Muscle layer of colon (tissue), 2 donors: Measurements from ENCODE around the gene SORCS1.

ENCODE experiments used
- H3K27ac ChIP-seq: one replicate; pipeline ENCODE4 v1.7.0; 2013; ENCODE audit warnings: low read depth, mild to moderate bottlenecking, low read length, moderate library complexity
- H3K27me3 ChIP-seq, 2 donors: one replicate each; pipeline ENCODE4 v1.7.0; 2013; ENCODE audit warnings: low read length in 2 of 2, mild to moderate bottlenecking in 2 of 2; ENCODE audit not compliant: insufficient read depth in 2 of 2, control insufficient read depth in 1 of 2
- H3K36me3 ChIP-seq: one replicate; pipeline ENCODE4 v1.7.0; 2013; ENCODE audit warnings: mild to moderate bottlenecking, low read length; ENCODE audit not compliant: insufficient read depth
- H3K4me1 ChIP-seq: one replicate; pipeline ENCODE4 v1.7.0; 2013; ENCODE audit warnings: mild to moderate bottlenecking, low read length; ENCODE audit not compliant: insufficient read depth
- H3K4me3 ChIP-seq, 2 donors: one replicate each; pipeline ENCODE4 v1.7.0; 2013; ENCODE audit warnings: low read length in 2 of 2, low read depth in 1 of 2, mild to moderate bottlenecking in 1 of 2, moderate library complexity in 1 of 2
- H3K9ac ChIP-seq: one replicate; pipeline ENCODE4 v1.7.0; 2013; ENCODE audit warnings: low read length
- H3K9me3 ChIP-seq: one replicate; pipeline ENCODE4 v1.7.0; 2013; ENCODE audit warnings: mild to moderate bottlenecking, low read length
- donor health status: abdominal sarcoma.
- donor health status: Adenocarcinoma of cecum.

Gene SORCS1

DNA sequence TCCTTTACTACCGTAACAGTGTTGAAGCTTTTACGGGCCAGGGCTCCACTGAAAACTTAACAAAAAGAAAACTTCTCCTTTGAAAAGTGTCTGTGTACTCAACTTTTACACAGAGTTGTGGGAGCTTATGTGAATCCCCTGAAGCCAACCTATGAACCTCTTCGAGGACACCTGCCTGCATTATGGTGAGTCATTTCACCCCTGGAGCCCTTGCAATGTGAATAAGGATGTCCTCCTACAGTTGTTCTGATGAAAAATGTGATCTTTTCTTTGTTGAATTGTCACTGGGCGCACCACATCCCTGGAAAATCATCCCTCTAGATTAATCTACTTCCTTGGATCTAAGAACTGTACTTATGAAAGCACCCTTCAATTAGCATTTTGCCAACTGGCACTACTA, 93.2 kb downstream of the SORCS1 start:
- Histone ChIP-seq H3K4me1 (peaks cover 10% of the 10 kb centered on the region), H3K4me3 (no peak overlapping the region), H3K27me3 (no peaks in the 10 kb centered on the region), H3K36me3 (no peaks in the 10 kb centered on the region), H3K27ac (no peak overlapping the region), H3K9me3 (no peaks in the 10 kb centered on the region), H3K9ac (no peak overlapping the region)

DNA sequence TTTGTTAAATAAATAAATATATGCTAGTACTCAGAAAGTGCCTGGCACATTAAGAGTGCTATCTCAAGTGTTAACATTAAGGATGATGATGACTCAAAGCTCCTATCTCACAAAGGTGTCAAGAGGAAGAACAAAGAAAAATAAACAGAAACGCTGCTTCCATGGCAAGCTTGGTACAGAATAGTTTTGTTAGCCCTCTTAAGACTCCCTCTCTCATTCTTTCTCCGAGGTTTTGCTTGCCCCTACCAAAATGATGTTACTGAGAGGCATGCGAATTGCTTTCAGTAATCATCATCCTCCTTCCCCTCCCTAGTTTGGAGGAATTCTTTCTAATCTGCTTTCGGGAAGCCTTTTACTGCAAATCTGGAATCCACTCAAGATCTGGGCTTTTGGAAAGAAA, 96.7 kb downstream of the SORCS1 start:
- H3K4me3 ChIP-seq = no peak overlapping the region
- H3K27ac ChIP-seq = no peak overlapping the region
- H3K4me1 ChIP-seq = peaks cover 10% of the 10 kb centered on the region
- no peak overlapping the region for H3K9ac ChIP-seq
- H3K36me3 ChIP-seq = no peaks in the 10 kb centered on the region
- no peaks in the 10 kb centered on the region for H3K9me3 ChIP-seq
- no peaks in the 10 kb centered on the region for H3K27me3 ChIP-seq

DNA sequence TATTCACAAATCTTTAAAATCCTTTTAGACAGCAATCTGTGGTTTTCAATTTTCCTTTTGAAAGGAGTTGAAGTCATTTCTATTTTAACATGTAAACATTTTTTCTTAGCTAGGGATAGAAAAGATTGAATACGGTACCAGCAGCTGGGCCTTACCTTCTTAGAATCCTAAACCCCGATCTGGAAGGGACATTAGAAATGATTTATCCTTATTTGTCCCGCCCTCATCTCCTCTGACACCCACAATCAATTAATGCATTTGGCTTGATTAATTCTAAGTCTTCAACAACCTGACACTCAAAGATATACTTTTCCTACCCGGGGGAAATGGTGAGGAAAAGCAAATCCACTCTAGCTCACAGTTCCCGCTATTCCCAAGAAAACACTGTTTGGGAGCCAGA, 100.4 kb downstream of the SORCS1 start:
- Histone ChIP-seq H3K4me3 (no peak overlapping the region), H3K9me3 (no peaks in the 10 kb centered on the region), H3K36me3 (no peaks in the 10 kb centered on the region), H3K27me3 (no peaks in the 10 kb centered on the region), H3K4me1 (peaks cover 6% of the 10 kb centered on the region), H3K27ac (no peak overlapping the region), H3K9ac (no peak overlapping the region)

DNA sequence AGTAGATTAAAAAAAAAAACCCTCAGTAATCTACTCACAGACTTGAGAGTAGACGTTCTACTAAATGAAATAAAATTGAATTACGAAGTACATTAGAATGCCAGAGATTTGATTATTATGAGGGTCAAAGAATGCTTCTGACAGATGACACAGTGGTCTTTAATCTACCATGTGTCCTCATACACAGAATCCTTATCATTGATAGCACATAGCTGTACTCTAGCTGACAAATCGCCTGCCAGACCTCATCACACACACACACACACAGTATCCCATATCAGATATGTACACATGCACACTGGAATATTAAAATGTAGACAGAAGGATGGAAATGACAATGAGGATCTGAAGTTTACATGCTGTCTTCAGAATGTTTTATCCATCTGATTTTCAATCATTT, 104.6 kb downstream of the SORCS1 start:
- H3K4me1 ChIP-seq = no peaks in the 10 kb centered on the region
- H3K9me3 ChIP-seq = no peaks in the 10 kb centered on the region
- no peak overlapping the region for H3K4me3 ChIP-seq
- no peak overlapping the region for H3K27ac ChIP-seq
- H3K9ac ChIP-seq = no peak overlapping the region
- no peaks in the 10 kb centered on the region for H3K27me3 ChIP-seq
- no peaks in the 10 kb centered on the region for H3K36me3 ChIP-seq

DNA sequence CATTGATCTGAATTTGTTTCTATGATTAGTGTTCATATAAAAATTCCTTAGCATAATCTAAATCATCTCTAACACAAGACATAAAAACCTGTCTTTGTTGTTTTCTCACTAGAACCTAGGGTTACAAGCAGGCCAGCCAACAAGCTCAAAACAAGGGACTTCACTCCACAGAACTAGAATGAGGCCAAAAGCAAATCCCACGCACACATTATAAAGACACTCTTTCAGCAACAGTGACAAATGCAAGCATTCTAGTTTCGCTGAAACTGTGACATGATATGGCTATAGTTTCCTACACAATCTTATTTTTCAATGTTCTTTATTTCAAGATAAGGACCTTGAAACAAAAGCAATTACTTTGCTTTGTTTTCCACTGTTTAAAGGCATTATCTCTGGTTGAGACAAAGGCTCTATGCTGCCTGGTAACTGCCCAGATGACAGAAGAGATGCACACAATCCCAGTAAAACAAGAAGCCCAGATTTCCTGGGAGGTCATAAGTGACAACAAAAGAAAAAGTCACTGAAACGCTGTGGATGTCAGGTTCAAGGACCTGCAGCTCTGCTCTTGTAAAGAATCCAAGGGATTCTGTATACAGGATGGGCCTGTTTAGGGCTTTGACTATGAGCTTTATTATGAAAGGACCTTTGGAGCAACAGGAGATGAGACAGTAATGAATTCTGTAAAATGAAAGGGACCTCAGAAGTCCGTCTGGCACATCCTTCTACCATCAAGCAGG, 105.3 kb downstream of the SORCS1 start:
- Histone ChIP-seq H3K9me3 (no peaks in the 10 kb centered on the region), H3K9ac (no peak overlapping the region), H3K27ac (no peak overlapping the region), H3K27me3 (no peaks in the 10 kb centered on the region), H3K4me1 (no peaks in the 10 kb centered on the region), H3K36me3 (no peaks in the 10 kb centered on the region), H3K4me3 (no peak overlapping the region)

DNA sequence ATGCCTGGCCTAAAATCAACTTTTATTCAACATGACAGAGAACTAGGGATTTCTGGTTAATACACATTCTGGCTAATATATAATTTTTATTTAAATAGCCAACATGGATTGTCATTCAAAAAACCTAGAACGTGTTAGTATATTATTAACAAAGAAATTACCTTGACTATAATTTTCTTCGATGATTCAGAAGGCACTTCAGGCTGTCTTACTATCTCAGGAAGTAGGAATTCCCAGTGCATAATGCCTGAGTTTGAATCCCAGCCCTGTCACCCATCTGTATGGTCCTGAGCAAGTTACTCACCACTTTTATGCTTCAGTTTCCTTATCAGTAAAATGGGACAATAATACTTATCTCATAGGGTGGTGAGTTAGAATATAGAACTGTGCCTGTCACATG, 106.2 kb downstream of the SORCS1 start:
- no peaks in the 10 kb centered on the region for H3K4me1 ChIP-seq
- no peaks in the 10 kb centered on the region for H3K36me3 ChIP-seq
- H3K4me3 ChIP-seq = no peak overlapping the region
- H3K9me3 ChIP-seq = no peaks in the 10 kb centered on the region
- no peak overlapping the region for H3K27ac ChIP-seq
- H3K9ac ChIP-seq = no peak overlapping the region
- H3K27me3 ChIP-seq = no peaks in the 10 kb centered on the region

DNA sequence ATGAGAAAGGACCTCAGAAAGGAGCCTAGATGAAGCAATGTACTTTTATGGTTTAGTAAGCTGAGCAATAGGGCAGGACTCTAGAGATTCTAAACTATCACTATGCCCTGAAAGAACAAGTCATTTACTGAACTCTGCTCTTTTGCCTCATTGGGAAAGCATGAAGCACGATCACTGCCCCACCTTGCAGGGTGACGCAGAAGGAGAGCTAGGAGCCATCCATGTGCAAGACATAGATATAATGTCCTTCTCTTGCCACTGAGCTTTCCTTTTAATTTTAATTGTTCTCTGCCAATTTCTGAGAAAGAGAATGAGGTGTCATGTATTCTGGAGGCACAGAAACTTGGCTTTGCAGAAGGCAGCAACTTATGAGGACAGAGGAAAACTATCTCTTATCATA, 108.3 kb downstream of the SORCS1 start:
- Histone ChIP-seq H3K9ac (no peak overlapping the region), H3K4me3 (no peak overlapping the region), H3K4me1 (peaks cover 6% of the 10 kb centered on the region), H3K27ac (no peak overlapping the region), H3K27me3 (no peaks in the 10 kb centered on the region), H3K9me3 (no peaks in the 10 kb centered on the region), H3K36me3 (no peaks in the 10 kb centered on the region)

DNA sequence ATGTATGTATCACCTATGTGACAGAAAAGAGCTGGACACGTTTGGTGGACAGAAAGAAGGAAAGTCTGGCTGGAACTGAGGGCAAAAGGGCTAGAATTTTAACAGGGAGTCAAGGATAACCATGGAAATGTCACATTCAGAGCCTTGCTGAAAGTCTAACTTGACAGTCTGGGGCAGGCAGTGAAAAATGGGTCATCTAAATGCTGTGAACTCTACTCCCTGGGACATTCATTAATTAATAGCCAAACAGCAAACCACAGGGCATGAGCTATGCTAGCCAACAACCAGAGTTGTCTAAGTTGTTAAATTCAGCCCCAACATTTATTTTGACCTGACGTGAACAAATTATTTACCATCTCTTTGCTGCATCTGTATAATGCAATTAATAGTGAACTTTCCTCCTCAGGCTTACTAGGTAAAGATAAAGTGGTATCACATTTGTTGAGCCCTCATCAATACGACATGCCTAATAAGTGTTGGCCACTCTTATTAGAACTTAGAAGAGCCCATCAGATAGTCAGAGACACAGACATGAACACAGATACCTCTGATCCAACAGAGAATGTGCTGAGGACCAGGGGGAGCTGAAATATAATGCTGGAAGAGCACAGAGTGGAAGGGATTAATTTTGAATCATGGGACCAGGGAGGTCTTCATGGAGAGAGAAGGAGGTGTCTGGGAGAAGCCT, 109.9 kb downstream of the SORCS1 start:
- Histone ChIP-seq H3K9ac (no peak overlapping the region), H3K27me3 (no peaks in the 10 kb centered on the region), H3K4me3 (no peak overlapping the region), H3K27ac (no peak overlapping the region), H3K4me1 (peaks cover 6% of the 10 kb centered on the region), H3K36me3 (no peaks in the 10 kb centered on the region), H3K9me3 (no peaks in the 10 kb centered on the region)

DNA sequence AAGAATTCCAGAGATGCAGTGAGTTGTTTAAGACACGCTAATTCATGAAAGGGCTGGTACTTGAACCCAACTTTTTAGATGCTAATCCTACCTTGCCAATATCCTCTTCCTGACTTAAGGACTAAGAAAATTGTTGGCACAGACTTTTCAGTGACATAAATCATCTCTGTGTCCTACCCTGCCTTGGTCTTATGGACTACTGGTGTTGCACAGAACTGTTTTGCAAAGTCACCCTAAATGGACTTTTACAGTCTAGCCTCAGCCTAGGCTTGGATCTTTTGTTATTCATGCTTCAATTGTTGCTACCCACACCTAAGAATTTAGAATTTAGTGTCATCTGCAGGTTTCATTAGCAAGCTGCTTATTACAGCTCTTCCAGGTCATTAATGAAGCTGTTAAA, 112.7 kb downstream of the SORCS1 start:
- H3K27ac ChIP-seq = no peak overlapping the region
- peaks cover 6% of the 10 kb centered on the region for H3K4me1 ChIP-seq
- no peak overlapping the region for H3K4me3 ChIP-seq
- H3K36me3 ChIP-seq = no peaks in the 10 kb centered on the region
- no peaks in the 10 kb centered on the region for H3K9me3 ChIP-seq
- H3K27me3 ChIP-seq = no peaks in the 10 kb centered on the region
- H3K9ac ChIP-seq = no peak overlapping the region

DNA sequence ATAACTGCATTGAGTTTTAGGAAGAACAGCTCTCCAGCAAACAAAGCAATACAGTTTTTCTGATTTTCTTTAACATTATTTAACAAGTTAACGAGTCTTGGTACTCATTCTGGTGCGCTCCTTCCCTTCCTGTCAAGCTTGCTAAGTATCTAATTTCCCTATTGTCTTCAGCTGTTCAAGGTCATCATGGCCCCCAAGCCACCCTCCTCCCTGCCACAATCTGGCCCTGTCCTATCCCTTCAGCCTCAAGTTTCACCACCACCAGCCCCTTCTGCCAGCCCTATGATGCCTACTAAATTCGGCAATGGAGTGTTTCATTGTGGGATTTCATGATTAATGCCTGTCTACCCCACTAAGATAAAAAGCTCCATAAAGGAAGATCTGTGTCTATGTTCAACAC, 121.0 kb downstream of the SORCS1 start:
- H3K9me3 ChIP-seq = no peaks in the 10 kb centered on the region
- H3K36me3 ChIP-seq = no peaks in the 10 kb centered on the region
- H3K4me3 ChIP-seq = no peak overlapping the region
- no peak overlapping the region for H3K27ac ChIP-seq
- H3K4me1 ChIP-seq = no peaks in the 10 kb centered on the region
- H3K27me3 ChIP-seq = no peaks in the 10 kb centered on the region
- no peak overlapping the region for H3K9ac ChIP-seq

DNA sequence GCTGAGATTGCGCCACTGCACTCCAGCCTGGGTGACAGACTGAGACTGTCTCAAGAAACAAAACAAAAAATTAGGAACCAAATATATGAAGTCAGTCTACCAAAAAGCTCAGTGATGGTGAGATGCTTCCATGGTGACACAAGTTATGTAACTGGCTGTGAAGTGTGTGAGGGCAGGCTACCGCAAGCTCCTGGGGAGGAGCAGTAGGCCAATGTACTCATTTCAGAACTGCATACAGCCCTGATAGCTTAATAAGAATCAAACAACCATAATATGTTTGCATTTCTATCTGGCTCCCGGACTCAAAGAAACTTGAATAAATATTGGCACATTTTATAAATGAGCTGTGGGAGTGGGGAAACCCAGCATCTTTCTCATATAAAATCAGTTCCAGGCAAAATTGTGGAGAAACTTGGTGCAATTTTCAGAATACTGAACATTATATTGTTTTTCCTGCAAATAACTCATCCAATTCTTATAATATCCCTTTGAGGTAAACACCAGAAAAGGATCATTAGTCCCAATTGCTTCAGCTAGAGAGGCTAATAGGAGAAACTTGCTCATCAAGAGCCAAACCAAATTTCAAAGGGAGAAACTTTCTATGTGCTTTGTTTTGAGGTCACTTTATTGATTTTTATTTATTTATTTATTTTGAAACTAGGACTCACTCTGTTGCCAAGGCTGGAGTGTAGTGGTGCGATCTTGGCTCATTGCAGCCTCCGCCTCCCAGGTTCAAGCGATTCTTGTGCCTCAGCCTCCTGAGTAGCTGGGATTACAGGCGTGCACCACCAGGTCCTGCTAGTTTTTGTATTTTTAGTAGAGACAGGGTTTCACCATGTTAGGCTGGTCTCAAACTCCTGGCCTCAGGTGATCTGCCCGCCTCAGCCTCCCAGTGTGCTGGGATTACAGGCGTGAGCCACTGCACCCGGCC, 127.0 kb downstream of the SORCS1 start:
- no peaks in the 10 kb centered on the region for H3K36me3 ChIP-seq
- H3K9ac ChIP-seq = no peak overlapping the region
- H3K4me3 ChIP-seq = no peak overlapping the region
- no peaks in the 10 kb centered on the region for H3K9me3 ChIP-seq
- H3K4me1 ChIP-seq = no peaks in the 10 kb centered on the region
- H3K27ac ChIP-seq = no peak overlapping the region
- H3K27me3 ChIP-seq = no peaks in the 10 kb centered on the region
